Ovary (tissue), 3 donors: Measurements from ENCODE around the gene ADCK1.

Experiments used
- EP300 ChIP-seq: sonication (generic); formaldehyde crosslinking; IDR thresholded peaks from one replicate; pipeline ENCODE4 v1.6.1; 2017; ENCODE audit warnings: antibody characterized with exemption
- POLR2A ChIP-seq: fragments of 450-650 bp; IDR thresholded peaks from one replicate; pipeline ENCODE4 v1.6.1; 2017; ENCODE audit warnings: antibody characterized with exemption, mild to moderate bottlenecking, moderate library complexity
- TF ChIP-seq, protein P1 (sequence below), 3 donors: fragments of 450-650 bp in 2 of 3; fragments of 200-600 bp in 1 of 3; IDR thresholded peaks; one replicate each; pipeline versions ENCODE4 v1.5.1 to v1.8.0; 2016 to 2022; ENCODE audit warnings: antibody characterized with exemption in 3 of 3, mild to moderate bottlenecking in 1 of 3
- donor health status: DM: no; HTN: no; CAD: no.

DNA sequence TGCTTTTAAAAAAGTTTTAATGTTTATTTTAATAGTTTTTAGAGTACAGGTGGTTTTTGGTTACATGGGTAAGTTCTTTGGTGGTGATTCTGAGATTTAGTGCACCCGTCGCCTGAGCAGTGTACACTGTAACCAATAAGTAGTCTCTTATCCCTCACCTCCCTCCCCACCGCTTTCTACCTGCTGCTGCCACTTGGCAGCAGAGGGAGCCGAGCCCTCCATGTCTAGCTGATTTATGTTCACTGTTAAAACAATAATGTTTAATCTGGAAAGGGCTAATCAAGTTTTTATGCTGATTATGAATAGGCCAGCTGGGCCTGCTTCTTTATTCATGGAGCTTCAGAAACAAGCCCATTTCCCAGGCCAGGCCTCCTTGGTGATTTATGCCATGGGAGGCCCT lies 73.1 kb downstream of the ADCK1 start:
- TF ChIP-seq, protein P1, sequence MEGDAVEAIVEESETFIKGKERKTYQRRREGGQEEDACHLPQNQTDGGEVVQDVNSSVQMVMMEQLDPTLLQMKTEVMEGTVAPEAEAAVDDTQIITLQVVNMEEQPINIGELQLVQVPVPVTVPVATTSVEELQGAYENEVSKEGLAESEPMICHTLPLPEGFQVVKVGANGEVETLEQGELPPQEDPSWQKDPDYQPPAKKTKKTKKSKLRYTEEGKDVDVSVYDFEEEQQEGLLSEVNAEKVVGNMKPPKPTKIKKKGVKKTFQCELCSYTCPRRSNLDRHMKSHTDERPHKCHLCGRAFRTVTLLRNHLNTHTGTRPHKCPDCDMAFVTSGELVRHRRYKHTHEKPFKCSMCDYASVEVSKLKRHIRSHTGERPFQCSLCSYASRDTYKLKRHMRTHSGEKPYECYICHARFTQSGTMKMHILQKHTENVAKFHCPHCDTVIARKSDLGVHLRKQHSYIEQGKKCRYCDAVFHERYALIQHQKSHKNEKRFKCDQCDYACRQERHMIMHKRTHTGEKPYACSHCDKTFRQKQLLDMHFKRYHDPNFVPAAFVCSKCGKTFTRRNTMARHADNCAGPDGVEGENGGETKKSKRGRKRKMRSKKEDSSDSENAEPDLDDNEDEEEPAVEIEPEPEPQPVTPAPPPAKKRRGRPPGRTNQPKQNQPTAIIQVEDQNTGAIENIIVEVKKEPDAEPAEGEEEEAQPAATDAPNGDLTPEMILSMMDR (IDR thresholded peaks at IDR 0.05) = no peak
- TF ChIP-seq POLR2A (no peak), EP300 (no peak)
